ENCODE data around the gene EHHADH. TPM values are rescaled to one million over a fixed set of nuclear protein-coding genes. Genes with fewer than 3 reads are reported as not detected.

The EHHADH gene
- total RNA-seq, 1 donor from 2014 or later = 4.9 TPM

GRCh38 chr3:185153861-185154629 lies 99.8 kb downstream of the EHHADH start:
- Mint-ChIP-seq H3K36me3 (ENCODE audit: unreplicated experiment) (no peaks in the 10 kb centered on the region), H3K27me3 (ENCODE audit: unreplicated experiment) (peaks cover 6% of the 10 kb centered on the region), H3K4me3 (ENCODE audit: unreplicated experiment) (no peak overlapping the region), H3K9me3 (ENCODE audit: unreplicated experiment) (peaks cover 6% of the 10 kb centered on the region), H3K4me1 (ENCODE audit: low read depth, unreplicated experiment) (peaks cover 8% of the 10 kb centered on the region), H3K27ac (ENCODE audit: unreplicated experiment) (no peak overlapping the region)
- peak; percentile 50 for DNase-seq
- TF ChIP-seq CTCF (IDR thresholded peaks at IDR 0.05; ENCODE audit: partially characterized antibody, unreplicated experiment) = no peak

- Mint-ChIP-seq H3K27me3 (ENCODE audit: unreplicated experiment) (peaks cover 6% of the 10 kb centered on the region), H3K36me3 (ENCODE audit: unreplicated experiment) (no peaks in the 10 kb centered on the region), H3K27ac (ENCODE audit: unreplicated experiment) (peak overlapping the region; percentile 94), H3K4me1 (ENCODE audit: low read depth, unreplicated experiment) (peaks cover 8% of the 10 kb centered on the region), H3K9me3 (ENCODE audit: unreplicated experiment) (peaks cover 6% of the 10 kb centered on the region), H3K4me3 (ENCODE audit: unreplicated experiment) (peak overlapping the region; percentile 92)
- peak; percentile 67 for DNase-seq
- TF ChIP-seq CTCF (IDR thresholded peaks at IDR 0.05; ENCODE audit: partially characterized antibody, unreplicated experiment) = no peak
These were observed 100.6 kb downstream of the EHHADH start for GRCh38 chr3:185153171-185153771.

GRCh38 chr3:185152410-185153170 lies 101.3 kb downstream of the EHHADH start, which contains the start of gene C3orf70:
Gene C3orf70, minus strand, starts transcription at chr3:185153060. Its CDS starts 237 bp downstream, at chr3:185152823.
- peak; percentile 81 for DNase-seq
- peaks cover 6% of the 10 kb centered on the region for H3K27me3 Mint-ChIP-seq (ENCODE audit: unreplicated experiment)
- peak within 1 kb of the TSS; percentile 92 for H3K4me3 Mint-ChIP-seq (ENCODE audit: unreplicated experiment)
- no peak for TF ChIP-seq CTCF (IDR thresholded peaks at IDR 0.05; ENCODE audit: partially characterized antibody, unreplicated experiment)
- H3K27ac Mint-ChIP-seq (ENCODE audit: unreplicated experiment) = peak within 1 kb of the TSS; percentile 98
- H3K36me3 Mint-ChIP-seq (ENCODE audit: unreplicated experiment) = no peaks in the 10 kb centered on the region
- peaks cover 8% of the 10 kb centered on the region for H3K4me1 Mint-ChIP-seq (ENCODE audit: low read depth, unreplicated experiment)
- H3K9me3 Mint-ChIP-seq (ENCODE audit: unreplicated experiment) = peaks cover 6% of the 10 kb centered on the region

- H3K4me3 Mint-ChIP-seq (ENCODE audit: unreplicated experiment) = peak overlapping the region; percentile 89
- peaks cover 6% of the 10 kb centered on the region for H3K27me3 Mint-ChIP-seq (ENCODE audit: unreplicated experiment)
- TF ChIP-seq CTCF (IDR thresholded peaks at IDR 0.05; ENCODE audit: partially characterized antibody, unreplicated experiment) = no peak
- peaks cover 5% of the 10 kb centered on the region for H3K4me1 Mint-ChIP-seq (ENCODE audit: low read depth, unreplicated experiment)
- no peaks in the 10 kb centered on the region for H3K36me3 Mint-ChIP-seq (ENCODE audit: unreplicated experiment)
- peaks cover 6% of the 10 kb centered on the region for H3K9me3 Mint-ChIP-seq (ENCODE audit: unreplicated experiment)
- peak overlapping the region; percentile 98 for H3K27ac Mint-ChIP-seq (ENCODE audit: unreplicated experiment)
- DNase-seq = no peak
These were observed 101.9 kb downstream of the EHHADH start for GRCh38 chr3:185151964-185152409.
